ENCODE results near the gene PTPRS.

PTPRS gene

GRCh38 chr19:5339198-5339949 is 1.2 kb downstream of the PTPRS start (continued):
- TF ChIP-seq ZNF155 (tag by site-specific recombination; IDR thresholded peaks at IDR 0.05), result no peak
- no peak for TF ChIP-seq ZBTB48 (tag by site-specific recombination; IDR thresholded peaks at IDR 0.05)
- no peak for TF ChIP-seq CTCF (tag by site-specific recombination; IDR thresholded peaks at IDR 0.05)
- TF ChIP-seq TRIM28 (IDR thresholded peaks at IDR 0.05; ENCODE audit: borderline replicate concordance, low read length), result no peak
- peak; percentile 79 for TF ChIP-seq KLF9 (tag by site-specific recombination; IDR thresholded peaks at IDR 0.05; ENCODE audit: low read depth)
- 0 out of 2 replicates have a peak, but pooled peaks have one; percentile 42 for TF ChIP-seq IKZF3 (tag by site-specific recombination; IDR thresholded peaks at IDR 0.05)
- TF ChIP-seq KLF1 (tag by site-specific recombination; IDR thresholded peaks at IDR 0.05), result peak; percentile 45; the same call in 1 of the 2 replicates
- no peak for TF ChIP-seq TSHZ1 (tag by site-specific recombination; IDR thresholded peaks at IDR 0.05; ENCODE audit: borderline replicate concordance)
- TF ChIP-seq ZBTB21 (tag by site-specific recombination; IDR thresholded peaks at IDR 0.05), result peak; percentile 75
- TF ChIP-seq ZBTB26 (tag by site-specific recombination; optimal IDR thresholded peaks at IDR 0.05), result no peak
- TF ChIP-seq PRDM6 (tag by site-specific recombination; IDR thresholded peaks at IDR 0.05), result no peak
- peak; percentile 56 for TF ChIP-seq ZFHX2 (tag by site-specific recombination; conservative IDR thresholded peaks at IDR 0.05)

- Histone ChIP-seq H3K36me3 (ENCODE audit: control insufficient read depth in 2 of 2, insufficient read depth in 1 of 2, low read length in 2 of 2) (no peaks in the 10 kb centered on the region), H3K4me3 (ENCODE audit: low read depth, low read length) (no peak overlapping the region), H3K9me3 (ENCODE audit: control insufficient read depth, insufficient read depth, low read depth, low read length) (no peaks in the 10 kb centered on the region), H3K4me1 (ENCODE audit: control insufficient read depth, insufficient read depth, low read length) (no peaks in the 10 kb centered on the region; the same call in 1 of the 2 replicates), H3K27ac (ENCODE audit: extremely low read depth, low read depth, low read length) (no peak overlapping the region)
- TF ChIP-seq IKZF3 (tag by site-specific recombination; IDR thresholded peaks at IDR 0.05), result peak; percentile 53
- peak; percentile 23; the same call in 1 of the 2 replicates for TF ChIP-seq ZNF341 (tag by site-specific recombination; IDR thresholded peaks at IDR 0.05; ENCODE audit: low read depth)
- no peak for TF ChIP-seq EGR2 (tag by site-specific recombination; IDR thresholded peaks at IDR 0.05; ENCODE audit: low read depth)
- POLR2A ChIA-PET, result no interaction called here
- CTCF ChIA-PET, result interaction anchor here (1.3 kb wide), 1 partner anchor 196 kb away, joined by 6 read pairs; no protein-coding TSS in a partner anchor
Measured at GRCh38 chr19:5338656-5339197, 1.9 kb downstream of the PTPRS start.
